ENCODE measurements around the gene RBMS1.

Gene RBMS1

GRCh38 chr2:160332318-160332717 lies 161.3 kb downstream of the RBMS1 start:
- DNase-seq (ENCODE audit: low spot score): no peak

DNA sequence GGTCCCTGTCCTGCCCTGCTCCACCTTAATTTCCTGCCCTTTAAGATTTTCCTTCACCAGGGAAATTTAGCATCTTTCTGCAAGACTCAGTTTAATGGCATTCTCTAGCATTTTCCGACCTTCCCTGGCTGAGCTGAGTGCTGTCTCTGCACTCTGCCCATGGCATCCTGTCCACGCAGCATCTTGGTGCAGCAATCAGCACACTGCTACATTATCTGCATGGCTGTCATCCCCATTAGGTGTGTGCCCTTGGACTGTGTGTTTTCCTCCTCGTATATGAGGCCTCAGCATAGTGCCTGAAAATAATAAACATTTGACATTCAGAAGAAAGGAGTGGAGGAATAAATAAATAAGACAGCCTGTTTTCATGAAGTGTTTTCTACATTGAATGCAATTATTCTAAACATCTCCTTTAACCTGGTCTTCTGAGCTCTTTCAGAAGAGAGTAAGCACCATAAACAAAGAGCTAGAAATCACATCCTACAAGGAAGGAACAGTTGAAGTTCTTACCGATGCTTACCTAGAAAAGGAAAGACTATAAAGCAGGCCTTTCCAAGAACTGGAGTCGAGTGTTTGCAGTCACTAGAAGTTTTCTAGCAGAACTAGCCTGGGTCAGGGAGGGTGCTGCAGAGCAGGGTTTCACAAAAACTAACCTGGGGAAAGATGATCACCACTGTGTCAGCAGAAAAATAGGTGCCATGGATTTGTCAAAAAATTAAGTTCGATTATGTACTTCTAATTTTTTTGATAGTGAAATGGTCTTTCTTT lies 162.2 kb downstream of the RBMS1 start:
- no peak for DNase-seq (ENCODE audit: low spot score)

DNA sequence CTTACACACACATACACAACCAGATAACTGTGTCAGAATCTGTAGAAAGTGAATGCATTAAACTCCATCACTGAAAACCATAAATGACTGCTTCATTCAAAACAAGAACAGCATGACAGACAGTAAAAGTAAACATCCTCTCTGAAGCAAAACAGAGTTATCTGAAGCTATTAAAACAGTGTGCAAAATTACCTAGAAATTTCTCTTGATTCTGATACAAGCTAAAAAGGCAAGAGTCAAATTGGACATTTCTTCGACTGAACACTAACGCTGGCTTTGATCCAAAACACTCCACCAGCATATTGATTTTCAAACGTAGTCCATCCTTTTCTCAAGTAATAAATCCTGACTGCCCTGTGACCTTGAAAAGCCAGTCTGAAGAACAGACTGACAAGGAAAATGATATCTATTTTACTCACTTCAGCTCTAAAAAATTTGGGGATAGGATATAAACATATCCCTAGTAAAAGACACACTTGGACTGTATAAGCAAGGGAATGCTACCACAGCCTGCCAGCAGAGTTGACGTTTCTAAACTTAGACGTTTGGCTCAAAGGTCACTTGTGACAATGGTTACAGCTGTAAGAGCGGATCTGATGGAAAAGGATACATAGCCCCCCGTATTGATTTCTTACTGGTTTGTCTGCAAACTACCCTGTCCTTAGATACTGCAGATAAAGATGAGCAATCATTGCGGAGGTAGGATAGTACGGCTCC lies 164.6 kb downstream of the RBMS1 start:
- no peak for DNase-seq (ENCODE audit: low spot score)

- DNase-seq (ENCODE audit: low spot score): no peak
Measured at GRCh38 chr2:160326786-160327185, 166.8 kb downstream of the RBMS1 start.

DNA sequence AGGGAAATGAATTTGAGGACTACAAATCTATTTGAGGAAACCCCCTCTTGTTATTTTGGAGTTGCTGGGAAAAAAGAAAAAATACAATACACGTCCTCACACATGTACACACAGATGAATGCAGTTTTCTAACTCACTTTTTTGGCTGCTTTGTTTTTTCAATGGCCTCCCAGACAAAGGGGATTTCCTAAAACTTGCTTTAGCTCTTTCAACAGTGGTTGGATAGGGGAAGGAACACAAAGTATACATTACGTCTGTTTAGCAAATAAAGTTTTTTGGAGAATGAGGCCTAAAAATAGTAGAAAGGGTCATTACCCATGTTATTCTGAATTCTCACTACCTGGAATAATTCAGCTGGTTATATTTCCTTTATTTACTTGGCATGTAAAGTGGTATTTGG lies 168.2 kb downstream of the RBMS1 start:
- DNase-seq (ENCODE audit: low spot score): no peak

- no peak for DNase-seq (ENCODE audit: low spot score)
Measured at GRCh38 chr2:160324917-160325316, 168.7 kb downstream of the RBMS1 start.

GRCh38 chr2:160324161-160324800 lies 169.3 kb downstream of the RBMS1 start:
- peak; percentile 45 for DNase-seq (ENCODE audit: low spot score)

- DNase-seq (ENCODE audit: low spot score): no peak
Measured at GRCh38 chr2:160322320-160322719, 171.3 kb downstream of the RBMS1 start.

- no peak for DNase-seq (ENCODE audit: low spot score)
Measured at GRCh38 chr2:160321006-160321405, 172.6 kb downstream of the RBMS1 start.

DNA sequence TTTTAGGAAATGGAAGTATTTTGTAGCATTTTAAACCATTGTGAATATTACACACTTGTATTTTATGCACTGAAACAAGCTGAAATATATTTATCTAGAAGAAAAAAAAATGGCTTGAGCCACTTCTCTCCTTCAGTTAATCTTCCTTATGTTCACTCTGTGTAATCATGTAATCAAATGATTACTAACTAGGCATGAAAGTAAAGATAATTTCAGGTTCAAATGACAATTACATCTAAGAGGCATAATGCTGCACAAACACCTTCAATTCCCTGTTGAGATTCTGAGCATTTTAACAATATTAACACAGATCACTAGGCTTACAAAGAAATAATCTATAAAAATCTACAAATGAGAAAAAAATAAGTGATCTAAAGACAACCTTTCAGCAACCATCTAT lies 173.9 kb downstream of the RBMS1 start:
- DNase-seq (ENCODE audit: low spot score): no peak

- DNase-seq (ENCODE audit: low spot score): no peak
Measured at GRCh38 chr2:160318218-160318617, 175.4 kb downstream of the RBMS1 start.

GRCh38 chr2:160317181-160318099 lies 176.2 kb downstream of the RBMS1 start:
- no peak for DNase-seq (ENCODE audit: low spot score)

- DNase-seq (ENCODE audit: low spot score): no peak
Measured at GRCh38 chr2:160315337-160315736, 178.3 kb downstream of the RBMS1 start.

DNA sequence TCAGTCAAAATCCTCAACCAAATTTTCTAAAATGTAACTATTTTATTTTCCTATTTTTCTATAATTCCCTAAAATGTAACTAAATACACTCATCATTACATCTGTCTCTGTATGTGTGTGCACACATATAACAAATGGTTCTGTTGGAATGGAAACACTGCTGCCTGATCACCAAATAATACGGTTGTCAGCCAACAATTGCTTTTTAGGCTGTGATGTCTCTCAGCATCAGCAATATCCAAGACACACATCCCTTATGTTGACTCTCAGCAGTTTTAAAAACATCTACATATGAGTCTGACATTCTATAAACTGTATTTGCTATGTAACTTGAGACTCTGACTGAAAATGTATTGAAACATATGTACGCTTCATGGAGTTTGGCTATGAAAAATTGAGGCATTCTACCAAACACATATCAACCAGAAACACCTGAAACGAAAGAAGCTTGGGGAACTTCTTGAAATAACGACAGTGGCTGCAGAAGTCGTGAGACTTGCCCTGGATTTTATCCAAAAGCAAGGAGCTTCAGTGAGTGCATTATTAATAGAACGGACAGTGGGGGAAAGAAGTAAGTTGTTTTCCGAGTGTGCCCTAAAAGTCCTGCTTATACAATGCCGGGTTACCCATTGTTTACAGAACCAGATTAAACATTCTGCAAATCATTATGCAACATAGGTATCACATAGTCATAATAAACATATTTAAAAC lies 183.3 kb downstream of the RBMS1 start:
- DNase-seq (ENCODE audit: low spot score): no peak

GRCh38 chr2:160309585-160309984 lies 184.0 kb downstream of the RBMS1 start:
- no peak for DNase-seq (ENCODE audit: low spot score)

DNA sequence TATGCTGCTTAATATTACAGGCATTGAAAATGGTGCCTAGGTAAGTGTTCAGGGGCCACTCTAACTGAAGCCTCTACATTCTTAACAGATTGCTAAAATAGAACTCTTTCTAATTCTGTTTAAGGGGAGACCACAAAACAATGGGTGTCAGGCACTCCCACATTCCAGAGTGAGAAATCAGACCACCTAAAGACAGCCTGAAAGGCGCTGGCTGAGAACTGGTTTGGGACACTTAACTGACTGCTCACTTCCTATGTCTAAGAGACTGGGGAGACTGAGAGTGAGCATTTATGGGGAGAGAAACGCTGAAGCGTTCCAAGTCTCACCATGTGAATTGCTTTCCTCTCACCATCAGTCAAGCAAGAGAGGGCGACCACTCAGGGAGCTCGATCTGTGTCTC lies 184.7 kb downstream of the RBMS1 start:
- no peak for DNase-seq (ENCODE audit: low spot score)

DNA sequence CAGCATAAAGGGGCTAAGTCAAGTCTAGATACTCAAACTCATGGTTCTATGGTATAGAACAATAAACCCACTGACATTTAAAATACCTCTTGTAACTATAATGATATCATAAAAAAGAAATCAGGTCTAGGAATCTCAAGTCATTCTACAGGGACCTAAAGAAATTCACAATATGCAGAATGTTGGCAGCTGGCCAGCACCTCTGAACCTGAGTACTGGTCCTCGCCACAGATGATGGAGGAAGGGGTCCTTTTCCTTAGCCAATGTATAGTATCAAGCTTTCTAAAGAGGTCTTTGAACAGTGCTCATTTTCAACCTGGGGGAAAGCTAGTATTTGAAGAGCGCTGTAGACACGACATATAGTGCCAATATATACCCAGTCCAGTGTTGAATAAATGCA lies 185.1 kb downstream of the RBMS1 start:
- DNase-seq (ENCODE audit: low spot score): no peak

GRCh38 chr2:160306985-160307384 lies 186.6 kb downstream of the RBMS1 start:
- no peak for DNase-seq (ENCODE audit: low spot score)

GRCh38 chr2:160305081-160305750 lies 188.4 kb downstream of the RBMS1 start:
- DNase-seq (ENCODE audit: low spot score): no peak

- no peak for DNase-seq (ENCODE audit: low spot score)
Measured at GRCh38 chr2:160303527-160303926, 190.1 kb downstream of the RBMS1 start.

DNA sequence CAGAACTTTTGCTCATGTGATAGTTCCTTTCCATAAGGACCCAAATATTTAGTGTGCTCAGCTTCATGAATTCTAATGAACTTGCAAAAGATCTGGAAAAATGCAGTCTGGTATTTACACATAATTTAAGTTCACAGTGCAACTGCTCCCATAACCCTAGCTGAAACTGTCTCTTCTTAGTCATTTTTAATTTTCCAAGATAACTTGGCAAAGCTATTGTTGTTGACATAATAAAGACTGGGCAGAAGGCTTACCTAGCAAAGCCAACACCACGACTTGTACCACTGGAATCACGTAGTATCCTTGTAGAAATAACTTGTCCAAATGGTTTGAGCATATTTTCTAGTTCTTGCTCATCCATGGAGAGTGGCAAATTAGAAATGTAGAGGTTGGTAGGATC lies 190.5 kb downstream of the RBMS1 start:
- DNase-seq (ENCODE audit: low spot score): no peak
